HG02763 (cell line): ENCODE data around the gene NOL9.

Experiments
- ATAC-seq: cut with Tn5 transposase; IDR thresholded peaks from one replicate; pipeline ENCODE4 v1.9.1; 2021; ENCODE audit warnings: mild to moderate bottlenecking, moderate library complexity; ENCODE audit not compliant: unreplicated experiment

Gene NOL9

DNA sequence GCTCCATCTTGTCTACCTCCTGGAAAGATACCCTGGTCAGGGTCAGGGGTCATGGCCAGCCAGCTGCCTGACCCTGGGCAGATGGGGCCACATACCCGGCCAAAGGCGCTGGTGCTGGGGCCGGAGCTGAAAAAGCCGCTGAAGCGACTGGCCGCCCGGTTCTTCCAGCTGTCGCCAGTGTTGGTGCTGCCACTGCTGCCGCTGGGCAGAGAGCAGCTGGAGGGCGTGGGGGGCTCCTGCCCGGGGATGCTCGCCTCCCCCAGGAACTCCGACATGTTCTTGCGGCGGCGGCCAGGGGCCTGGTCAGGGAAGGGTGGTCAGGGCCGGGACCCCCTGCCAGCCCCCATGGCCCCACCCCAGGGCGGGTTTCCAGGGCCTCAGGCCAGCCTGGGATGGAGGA is 81.2 kb downstream of the NOL9 start:
- no peak for ATAC-seq

DNA sequence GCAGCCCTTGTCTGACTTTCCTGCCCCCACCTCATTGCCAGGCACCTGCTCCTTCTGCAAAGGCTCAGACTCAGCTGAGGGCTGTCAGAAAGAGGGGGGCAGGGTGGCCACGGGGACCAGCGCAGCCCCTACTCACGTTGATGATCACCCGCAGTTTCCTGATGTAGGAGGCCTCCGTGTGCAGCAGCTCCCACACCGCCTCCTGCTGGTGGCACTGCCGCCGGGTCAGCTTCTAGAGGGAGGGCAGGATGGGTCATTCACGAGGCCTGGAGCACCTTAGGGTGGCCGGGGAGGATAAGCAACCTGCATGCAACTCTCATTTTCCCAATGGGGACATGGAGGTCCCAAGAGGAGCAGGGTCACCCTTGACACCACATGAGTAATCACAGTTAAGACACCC is 81.9 kb downstream of the NOL9 start:
- no peak for ATAC-seq

DNA sequence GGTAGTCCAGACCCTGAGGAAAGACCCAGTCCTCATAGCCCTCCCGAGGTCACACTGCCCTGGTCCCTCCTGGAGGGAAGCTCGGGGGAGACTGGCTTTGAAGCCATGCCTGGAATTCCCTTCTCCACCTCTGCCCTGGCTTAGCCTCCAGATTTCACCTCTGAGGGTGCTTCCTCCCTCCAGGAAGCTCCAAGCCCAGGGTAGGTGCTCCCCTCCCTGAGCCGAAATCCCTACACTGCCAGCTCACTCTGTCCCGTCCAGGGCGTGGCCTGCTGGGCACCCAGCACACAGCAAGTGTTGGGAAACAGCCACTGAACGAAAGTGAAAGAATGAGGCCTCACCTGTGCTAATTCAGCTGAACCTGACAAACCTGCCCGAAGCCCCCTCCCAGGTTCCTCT is 82.3 kb downstream of the NOL9 start:
- no peak for ATAC-seq
